GM18507 (cell line): ENCODE results near the gene ALLC.
"Not testable (repeated sequence)": the region's sequence is repeated elsewhere in the genome, so short reads cannot be mapped to it uniquely, and the experiment has no call there.

Experiments used
- DNase-seq: peaks from one replicate; pipeline ENCODE4 v3.0.0; 2011; ENCODE audit warnings: low read depth; ENCODE audit not compliant: insufficient read length; ENCODE audit errors: extremely low spot score
- FAIRE-seq: peaks from 2 replicates; lab custom pipeline; 2011; peaks lifted over from hg19 to GRCh38; lab: Jason Lieb, UNC

ALLC gene

DNA sequence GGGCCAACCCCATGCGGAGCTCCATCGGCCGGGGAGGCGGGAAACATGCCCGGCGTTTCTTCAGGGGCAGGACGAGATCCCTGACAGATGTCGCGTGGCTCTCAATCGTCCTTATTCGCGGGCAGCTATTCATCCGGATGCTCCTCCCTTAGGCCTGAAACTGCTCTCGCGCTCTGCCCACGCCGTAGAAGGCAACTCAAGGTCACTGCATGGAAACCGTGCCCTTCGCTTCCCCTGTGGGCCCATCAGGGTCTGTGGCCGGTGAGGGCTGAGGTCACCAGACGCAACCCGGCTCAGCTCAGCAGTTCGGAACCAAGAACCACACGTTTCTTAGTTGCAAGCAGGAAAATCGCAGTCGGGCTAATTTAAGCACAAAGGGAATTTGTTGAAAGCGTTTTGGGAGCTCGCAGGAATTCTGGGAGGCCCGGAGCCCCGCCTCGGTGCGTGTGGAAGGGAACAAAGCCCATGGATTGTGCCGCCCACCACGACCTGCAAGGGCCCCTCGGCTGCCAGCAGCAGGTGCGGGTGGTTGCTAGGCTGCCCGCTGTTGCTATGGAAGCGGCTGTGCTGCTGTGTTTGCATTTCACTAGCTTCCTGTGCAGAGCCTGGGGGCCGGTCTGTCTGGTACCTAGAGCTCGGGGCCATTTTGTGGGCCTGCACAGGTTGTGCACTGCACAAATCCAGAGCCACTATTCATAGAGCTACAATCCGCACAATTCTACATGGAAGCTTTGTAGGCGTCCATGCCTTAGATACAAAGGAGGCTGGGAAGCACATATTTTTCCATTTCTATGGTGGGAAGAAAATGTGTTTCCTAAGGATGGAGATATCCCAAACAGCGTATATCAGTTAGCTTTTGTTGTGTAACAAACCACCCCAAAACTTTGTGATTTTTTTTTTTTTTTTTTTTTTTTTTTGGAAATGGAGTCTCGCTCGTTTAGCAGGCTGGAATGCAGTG lies 6.0 kb upstream of the ALLC start:
- DNase-seq: peak; percentile 78

DNA sequence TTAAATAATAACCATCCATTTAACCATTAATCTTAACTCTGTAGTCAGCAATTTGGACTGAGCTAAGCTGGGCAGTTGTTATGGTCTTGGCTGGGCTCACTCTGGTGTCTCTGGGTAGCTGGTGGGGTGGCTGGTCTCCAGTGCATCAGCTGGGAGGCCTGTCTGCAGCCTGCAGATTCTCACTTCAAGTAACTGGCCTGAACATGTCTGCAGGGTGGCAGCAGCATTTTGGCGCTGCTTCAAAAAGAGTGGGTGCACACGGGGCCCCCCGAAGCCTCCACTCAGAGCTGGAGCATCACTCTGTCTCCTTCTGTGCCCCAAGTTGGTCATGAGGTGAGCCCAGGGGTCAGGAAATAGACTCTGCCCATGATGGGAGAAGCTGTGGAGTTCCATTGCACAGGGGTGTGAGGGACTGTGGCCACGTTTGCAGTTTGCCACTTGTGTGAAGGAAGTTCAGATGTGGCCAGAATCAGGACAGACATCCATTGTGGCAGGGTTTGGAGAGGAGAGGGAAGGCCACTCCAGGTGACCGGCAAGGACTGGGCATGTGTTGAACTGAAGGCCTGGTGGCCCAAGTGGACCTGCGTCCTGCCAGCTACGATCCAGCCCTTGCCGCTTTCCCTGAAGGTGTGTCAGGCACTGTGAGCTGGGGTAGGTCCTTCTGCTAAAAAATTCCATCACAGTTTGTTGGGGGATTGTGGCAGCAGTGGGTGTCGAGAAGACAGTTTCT lies 4.9 kb upstream of the ALLC start:
- FAIRE-seq (no peak), DNase-seq (no peak)

More for the DNA sequence above, 6.0 kb upstream of the ALLC start:
- peak; percentile 81 for FAIRE-seq

DNA sequence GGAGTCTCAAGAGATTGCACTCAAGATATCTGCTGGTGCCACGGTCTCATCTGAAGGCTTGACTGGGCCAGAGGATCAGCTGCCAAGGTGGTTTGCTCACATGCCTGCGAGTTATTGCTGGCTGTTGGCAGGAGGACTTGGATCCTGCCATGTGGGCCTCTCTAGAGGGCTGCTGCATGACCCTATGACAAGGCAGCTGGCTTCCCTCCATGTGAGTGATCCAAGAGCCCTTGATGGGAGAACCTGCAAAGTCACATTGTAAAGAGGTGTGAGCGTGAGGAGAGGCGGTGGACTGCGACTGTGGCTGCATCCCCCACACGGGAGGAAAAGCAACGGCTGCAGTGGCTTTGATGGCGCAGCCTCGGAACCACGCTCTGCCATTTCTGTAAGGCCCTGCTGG lies 4.0 kb upstream of the ALLC start:
- no peak for FAIRE-seq
- DNase-seq: no peak

DNA sequence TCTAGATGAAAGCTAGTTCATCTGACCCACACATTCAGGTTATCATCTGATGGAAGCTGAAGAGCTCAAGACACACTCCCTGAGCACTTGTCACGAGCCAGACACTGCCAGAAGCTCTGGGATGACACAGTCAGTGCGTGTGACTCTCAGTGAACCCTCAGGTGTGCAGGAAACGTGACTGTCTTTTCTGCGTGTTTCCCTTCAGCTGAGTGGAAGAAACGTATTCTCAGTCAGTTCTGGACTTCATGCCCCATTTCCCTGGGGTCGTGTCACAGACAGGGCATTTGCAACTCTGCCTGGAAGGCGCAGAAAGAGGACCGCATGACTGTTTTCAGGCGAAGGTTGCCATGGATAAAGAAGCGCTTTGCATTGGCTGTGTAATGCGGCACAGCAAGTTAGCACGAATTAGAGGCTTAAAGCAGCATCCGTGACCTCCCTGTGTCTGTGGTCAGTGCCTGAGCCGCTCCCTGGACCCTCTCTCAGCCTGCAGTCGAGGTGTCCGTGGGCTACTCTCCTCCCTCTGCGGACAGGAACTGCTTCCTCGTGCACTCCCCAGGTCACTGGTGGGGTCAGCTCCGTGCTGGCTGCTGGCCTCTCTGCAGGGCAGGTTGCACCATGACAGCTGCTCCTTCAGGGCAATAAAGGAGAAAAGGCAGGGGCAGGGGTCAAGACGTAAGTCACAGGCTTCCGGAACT lies 3.3 kb upstream of the ALLC start:
- DNase-seq (no peak), FAIRE-seq (no peak)

DNA sequence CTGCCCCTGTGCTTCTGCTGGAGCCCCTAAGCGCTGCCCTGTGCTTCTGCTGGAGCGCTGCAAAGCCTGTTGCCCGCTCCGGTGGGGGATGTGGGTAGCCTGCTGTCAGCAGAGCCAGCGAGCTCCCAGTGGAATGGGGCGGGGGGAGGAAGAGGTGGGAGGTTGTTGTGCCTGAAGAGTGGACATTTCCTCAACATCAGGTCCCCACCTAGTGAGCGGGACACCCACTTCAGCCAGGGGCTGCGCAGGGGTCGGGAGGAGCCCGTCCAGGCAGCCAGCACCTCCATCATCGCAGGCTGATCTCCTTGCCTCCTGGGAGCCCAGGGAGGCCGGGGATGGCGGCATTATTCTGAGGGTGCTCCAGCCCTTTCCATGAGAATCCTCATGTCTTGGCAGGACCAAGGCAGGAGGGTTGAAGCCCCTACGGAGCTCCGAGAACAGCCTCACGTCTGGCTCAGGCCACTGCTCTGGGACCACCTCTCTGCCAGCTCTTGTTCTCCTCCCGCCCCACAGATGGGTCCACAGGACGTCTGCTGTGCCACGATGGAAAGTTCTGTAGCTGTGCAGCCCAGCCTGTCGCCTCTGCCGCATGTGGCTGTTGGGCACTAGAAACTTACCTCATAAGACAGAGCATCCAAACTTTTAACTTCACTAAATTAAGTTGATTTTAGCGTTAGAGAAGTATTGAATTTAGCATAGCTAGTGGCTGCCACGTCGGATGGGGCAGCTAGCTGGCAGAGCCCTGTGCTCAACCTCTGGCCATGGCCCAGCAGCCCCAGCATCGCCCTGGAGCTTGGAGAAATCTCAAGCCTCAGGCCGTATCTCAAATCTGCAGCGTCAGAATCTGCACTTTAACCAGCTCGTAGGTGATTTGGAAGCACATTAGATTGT lies 1.9 kb upstream of the ALLC start:
- no peak for DNase-seq
- FAIRE-seq: no peak

DNA sequence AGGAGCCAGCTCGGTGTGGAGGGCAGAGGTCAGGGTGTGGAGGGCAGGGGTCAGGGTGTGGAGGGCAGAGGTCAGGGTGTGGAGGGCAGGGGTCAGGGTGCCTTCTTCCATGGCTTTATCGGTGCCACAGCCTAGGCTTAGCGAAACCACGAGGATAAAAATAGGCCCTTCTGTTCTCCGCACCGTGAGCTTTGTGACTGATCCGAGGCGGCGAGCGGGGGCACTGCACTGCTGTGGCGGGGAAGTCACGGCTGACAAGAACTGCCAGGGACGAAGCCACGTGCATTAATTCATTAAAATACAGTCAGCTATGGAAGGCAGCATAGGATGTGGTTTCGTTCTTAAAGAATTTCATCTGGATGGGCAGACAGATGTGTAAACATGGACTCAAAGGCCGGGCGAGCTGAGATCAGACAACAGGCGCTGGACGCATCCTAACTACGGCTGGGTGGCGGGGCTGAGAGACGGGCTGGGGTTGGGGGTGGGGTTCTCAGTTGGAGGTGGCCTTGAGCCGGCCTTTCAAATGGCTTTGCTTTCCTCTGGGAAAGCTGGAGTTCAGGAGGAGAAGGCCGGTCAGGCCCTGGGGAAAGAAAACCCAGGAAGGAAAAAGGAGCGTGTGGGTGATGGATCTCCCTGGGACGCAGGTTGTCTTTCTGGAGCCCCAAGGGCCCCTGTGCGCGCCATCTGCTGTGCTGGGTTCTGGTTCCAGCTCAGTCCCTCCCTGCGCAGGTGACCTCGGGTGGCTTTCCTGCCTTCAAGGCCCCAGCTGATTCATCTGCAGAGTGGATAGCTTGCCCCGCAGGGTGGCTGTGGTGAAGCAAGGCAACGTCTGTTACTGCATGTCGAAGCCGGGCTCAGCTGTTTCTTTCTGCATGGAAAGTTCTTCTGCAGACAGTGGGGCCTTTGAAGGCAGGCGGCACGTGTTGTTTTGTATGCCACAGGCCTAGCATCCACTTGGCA lies 958 bp upstream of the ALLC start:
- FAIRE-seq (no peak), DNase-seq (no peak)

DNA sequence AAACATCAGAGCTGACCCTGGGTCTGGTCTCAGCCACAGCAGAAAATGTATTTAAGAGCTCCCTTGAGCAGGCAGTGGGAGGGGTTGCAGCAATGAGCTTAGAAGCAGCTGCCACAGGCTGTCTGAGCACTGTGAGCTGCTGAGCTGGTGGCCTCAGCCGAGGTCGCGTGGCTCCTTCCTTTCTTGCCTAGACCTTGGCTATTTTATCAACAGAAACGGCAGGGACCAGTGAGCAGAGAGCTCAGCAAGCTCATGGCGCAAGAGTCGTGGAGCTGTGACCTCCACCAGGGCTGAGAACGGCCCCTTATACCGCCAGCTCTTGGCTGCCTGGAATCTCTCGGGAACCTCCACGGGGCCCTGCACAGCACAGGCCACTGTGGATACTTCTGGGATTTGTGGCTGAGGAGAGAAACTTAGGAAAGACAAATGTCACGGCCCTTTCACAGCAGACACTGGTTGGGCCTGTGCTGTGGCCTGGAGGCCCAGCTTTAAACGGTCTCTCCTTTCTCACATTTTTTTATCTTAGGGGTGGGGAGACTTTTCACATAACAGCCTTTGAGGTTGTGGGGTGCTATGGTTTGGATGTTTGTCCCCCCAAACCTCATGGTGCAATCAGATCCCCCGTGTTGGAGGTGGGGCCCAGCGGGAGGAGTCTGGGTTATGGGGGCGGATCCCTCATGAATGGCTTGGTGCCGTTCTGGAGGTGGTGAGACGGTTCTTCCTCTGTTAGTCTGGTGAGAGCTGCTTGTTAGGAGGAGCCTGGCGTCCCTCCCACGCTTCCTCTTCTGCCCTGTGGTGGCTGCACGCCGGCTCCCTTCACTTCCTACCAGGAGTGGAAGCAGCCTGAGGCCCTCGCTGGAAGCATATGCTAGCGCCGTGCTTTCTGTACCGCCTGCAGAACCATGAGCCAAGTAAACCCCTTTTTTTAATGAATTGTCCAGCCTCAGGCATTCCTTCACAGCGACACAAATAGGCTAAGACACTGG lies 1.7 kb downstream of the ALLC start:
- DNase-seq: no peak
- FAIRE-seq: no peak

DNA sequence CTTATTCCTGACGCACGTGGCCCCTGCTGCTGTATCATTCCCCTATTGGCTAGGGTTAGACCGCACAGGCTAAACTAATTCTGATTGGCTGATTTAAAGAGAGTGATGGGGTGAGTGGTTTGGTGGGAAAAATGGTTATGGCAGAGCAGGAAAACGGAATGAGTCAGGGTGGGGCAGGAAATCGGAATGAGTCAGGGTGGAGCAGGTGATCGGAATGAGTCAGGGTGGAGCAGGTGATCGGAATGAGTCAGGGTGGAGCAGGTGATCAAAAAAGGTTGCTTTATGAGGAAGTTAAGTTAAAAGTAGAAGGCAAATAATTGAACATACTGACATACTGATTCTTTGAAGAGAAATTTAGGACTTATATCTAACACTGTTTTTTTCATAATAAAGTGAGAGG lies 2.6 kb downstream of the ALLC start:
- not testable (repeated sequence) for DNase-seq

DNA sequence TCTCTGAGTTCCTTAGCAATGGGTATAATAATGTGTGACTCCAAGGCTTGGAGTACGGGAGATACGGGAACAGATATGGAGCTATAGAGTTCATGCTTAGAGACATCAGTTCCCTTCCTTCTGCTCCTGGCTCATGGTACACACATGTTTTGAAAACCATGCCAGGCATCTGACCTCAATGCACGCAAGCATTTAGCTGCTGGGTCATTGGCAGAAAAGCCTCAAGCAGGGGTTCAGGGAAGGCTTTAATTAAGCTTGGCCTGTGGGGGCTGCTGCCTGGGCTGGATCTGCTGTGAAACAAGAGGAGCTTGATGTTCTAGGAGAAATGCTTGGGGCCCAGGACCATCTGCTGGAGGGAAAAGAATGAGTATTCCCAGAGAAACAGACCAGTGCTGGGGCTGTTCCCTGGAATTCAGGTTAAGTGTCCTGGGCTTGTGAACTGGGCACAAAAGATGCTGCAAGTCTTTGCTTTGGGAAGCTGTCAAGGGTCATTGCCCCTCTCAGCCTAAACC lies 3.2 kb downstream of the ALLC start:
- no peak for DNase-seq
- no peak for FAIRE-seq

More for the DNA sequence above, 2.6 kb downstream of the ALLC start:
- FAIRE-seq: not testable (repeated sequence)

DNA sequence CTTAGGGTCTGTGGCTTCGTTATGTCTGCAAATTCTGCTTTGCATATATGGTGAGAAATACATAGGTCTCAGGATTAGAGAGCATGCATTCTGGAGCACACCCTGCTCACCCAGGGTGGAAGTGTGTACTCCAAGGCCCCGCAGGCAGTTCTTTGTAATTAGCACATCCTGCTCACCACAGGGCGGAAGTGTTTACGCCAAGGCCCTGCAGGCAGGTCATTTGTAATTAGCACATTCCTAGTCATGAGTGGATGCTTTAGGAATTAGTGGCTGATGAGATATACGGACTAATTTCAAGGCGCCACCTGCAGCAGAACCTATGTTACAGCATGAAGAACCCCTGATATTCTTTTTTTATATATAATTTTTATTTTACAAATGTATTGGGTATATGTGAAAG lies 4.2 kb downstream of the ALLC start:
- no peak for FAIRE-seq
- no peak for DNase-seq

DNA sequence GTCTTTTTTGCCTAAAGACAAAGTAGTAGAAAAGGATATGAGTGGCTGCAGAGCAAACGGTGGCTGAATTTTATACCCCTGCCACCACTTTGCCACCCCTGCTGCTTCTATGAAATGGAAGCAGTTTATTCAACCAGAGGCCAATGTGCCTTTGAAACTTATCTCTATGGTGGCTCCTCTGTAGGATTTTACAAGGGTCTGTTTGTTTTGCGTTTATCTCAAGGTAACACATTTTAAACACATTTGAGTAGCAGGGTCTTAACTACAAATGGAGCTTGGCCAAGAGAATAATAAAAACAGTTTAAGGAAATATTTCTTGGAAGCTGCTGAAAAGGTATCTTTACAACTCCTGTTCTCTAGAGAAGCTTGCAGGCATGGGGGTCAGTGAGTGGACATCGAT lies 6.1 kb downstream of the ALLC start:
- FAIRE-seq: no peak

DNA sequence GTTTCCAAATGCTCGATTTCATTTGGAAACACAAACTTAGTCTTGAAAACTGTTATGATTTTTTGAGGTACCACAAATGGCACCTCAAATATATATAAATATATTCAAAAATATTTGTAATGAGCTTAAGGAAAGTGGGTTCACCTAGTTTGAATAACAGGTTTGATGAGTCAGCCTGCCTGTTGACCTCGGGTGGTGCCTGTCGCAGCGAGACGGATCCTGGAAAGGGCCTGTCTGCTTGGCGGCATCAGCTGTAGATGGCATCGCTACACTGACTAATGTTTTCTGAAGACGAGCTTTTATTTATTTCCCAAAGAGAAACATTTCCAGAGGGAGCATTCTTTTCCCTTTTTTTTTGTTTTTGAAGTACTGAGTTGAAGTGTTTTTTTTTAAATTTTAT lies 6.9 kb downstream of the ALLC start:
- FAIRE-seq (no peak), DNase-seq (no peak)

More for the DNA sequence above, 6.1 kb downstream of the ALLC start:
- DNase-seq: no peak

DNA sequence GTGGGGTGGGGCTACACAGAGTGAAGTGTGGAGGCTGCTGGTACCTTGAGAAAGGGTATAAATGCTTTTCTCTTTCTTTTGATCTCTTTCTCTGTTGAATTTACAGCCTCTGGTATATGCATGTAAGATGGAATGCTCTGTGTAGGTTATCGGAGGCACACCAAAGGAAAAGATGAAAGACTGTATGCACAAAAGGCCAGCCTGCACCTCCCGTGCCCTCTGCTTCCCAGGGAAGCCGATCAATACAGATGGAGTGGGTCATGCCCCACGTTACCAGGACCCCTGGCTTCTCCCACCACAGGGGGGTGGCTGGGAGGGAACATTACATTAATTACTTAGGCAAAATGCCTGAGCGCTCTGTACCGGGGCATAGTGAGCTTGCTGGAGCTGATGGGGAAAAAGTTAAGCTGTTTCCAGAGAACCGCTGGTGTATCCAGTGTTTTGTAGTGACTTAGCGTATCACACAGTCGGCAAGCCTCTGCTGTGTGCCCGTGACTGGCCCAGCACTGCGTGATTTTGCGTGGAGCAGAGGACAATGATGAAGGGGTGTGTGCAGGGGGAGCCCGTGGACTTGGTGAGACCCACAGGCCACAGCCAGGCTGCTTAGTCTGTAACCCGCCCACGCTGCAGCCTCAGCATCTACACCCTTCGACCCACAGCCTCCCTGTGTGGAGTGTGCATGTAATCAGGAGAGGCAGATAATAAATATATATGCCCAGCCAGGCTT lies 8.0 kb downstream of the ALLC start:
- no peak for FAIRE-seq
- no peak for DNase-seq

DNA sequence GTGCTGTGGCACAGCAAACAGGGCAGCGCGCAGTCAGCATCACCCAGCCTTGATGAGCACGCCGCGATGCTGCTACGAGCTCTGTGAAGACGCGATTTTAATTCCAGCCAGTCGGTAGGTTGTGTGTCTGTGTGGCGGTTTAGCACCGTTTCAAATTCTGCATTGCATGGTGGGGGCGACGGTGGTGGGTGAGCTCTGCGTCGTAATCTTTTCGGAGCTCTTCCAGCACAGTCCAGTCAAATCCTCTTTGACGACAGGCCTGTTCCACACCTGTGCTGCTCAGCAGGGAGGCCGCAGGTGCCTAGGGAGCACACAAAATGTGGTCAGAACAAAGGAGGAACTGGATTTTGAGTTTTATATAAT lies 8.6 kb downstream of the ALLC start:
- FAIRE-seq: no peak

DNA sequence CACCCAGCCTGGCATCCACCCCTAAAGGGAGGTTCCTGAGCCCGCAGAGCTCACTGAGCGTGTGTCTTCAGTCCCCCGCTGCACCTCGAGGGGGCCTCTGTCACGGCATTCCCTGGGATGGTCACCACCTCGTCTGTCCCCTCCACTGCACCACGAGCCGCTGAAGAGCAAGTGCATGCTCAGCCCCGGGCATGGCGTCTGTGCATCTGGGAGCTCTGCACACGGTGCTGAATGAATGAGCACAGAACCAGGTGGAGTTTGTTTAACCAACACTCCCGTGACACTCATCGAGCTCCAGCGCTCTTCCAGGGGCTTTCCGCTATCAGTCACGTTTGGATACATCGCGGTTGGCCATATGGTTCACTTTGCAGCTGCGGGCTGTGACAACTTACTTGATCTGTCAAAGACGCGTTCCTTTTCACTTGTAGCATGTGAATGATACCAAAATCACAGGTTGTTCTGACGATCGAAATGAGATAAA lies 9.2 kb downstream of the ALLC start:
- DNase-seq: no peak
- FAIRE-seq: no peak

More for the DNA sequence above, 8.6 kb downstream of the ALLC start:
- DNase-seq: no peak

DNA sequence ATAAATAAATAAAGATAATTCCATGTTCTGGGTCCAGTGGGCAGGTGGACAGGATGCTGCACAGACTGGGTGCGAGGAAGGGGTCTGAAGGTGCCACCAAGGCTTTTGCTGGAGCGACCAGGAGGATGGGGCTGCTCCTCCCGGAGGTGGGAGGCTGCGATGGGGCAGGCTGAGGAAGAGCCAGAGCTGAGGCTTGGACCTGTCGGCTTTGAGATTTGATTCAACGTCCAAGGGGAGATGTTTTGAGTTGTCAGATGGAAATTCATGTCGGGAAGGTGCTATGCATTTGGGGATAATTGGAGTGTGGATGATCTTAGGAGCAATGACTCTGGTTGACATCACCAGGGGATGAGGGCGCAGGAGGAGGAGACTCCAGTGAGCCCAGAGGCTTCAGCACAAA lies 11.7 kb downstream of the ALLC start:
- FAIRE-seq (no peak), DNase-seq (no peak)
